ENCODE data around the gene PCSK1. TPM values are rescaled to one million over a fixed set of nuclear protein-coding genes. Genes with fewer than 3 reads are reported as not detected.

PCSK1 gene
- total RNA-seq, 1 experiment from 2014 or later = 4.5 TPM

DNA sequence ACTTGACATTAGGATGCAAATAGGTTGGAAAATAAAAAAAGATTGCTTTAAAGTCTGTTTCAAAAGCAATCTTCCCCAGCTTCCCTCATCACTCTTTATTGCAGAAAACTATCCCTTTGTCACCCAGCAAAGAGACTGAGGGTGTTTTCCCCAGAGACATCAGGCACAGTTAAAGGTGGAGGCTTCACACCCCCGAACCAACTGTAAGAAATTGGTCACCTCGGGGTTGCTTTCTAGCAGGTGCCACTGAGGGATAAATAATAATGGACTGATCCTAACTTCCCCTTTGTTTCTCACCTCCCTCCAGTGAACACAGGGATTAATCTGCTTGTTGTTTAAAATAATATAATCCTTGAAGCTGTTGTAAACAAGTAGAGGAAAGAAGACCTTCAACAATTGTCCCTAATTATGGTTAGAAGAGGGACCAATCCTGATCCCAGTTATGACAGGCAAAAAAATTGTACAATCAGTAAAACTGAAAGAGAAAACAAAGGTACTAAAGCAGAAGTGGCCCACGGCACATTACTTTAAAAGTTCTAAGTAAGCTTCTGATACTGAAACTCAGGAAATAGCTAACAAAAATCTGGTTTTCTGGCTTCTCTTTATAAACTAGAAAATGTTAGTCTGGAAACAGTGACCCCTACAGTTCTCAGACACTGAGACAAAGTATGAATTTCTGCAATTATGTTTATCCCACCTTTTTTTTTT, 6.6 kb upstream of the PCSK1 start:
- no peak overlapping the region for H3K27ac Mint-ChIP-seq
- POLR2A ChIA-PET = no interaction called here
- no peaks in the 10 kb centered on the region for H3K36me3 Mint-ChIP-seq
- no peak for TF ChIP-seq NFE2L1 (CRISPR knock-in tag; IDR thresholded peaks at IDR 0.05)
- TF ChIP-seq, protein P1, sequence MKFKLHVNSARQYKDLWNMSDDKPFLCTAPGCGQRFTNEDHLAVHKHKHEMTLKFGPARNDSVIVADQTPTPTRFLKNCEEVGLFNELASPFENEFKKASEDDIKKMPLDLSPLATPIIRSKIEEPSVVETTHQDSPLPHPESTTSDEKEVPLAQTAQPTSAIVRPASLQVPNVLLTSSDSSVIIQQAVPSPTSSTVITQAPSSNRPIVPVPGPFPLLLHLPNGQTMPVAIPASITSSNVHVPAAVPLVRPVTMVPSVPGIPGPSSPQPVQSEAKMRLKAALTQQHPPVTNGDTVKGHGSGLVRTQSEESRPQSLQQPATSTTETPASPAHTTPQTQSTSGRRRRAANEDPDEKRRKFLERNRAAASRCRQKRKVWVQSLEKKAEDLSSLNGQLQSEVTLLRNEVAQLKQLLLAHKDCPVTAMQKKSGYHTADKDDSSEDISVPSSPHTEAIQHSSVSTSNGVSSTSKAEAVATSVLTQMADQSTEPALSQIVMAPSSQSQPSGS (CRISPR knock-in tag; IDR thresholded peaks at IDR 0.05; ENCODE audit: borderline replicate concordance, low read depth) = no peak
- TF ChIP-seq JAZF1 (CRISPR knock-in tag; IDR thresholded peaks at IDR 0.05) = no peak
- no peak for TF ChIP-seq FOXP4 (CRISPR knock-in tag; IDR thresholded peaks at IDR 0.05)
- CTCF ChIA-PET = interaction anchor here (1.4 kb wide), 1 partner anchor 156 kb away, joined by 3 read pairs; no protein-coding TSS in a partner anchor
- ATAC-seq (peak; percentile 30; the same call in 1 of the 2 replicates), DNase-seq (ENCODE audit: low spot score) (no peak)
- no peak overlapping the region for H3K4me3 Mint-ChIP-seq
- peaks cover 35% of the 10 kb centered on the region for H3K4me1 Mint-ChIP-seq
- H3K27me3 Mint-ChIP-seq (ENCODE audit: low read depth) = peaks cover 12% of the 10 kb centered on the region
- H3K9me3 Mint-ChIP-seq = no peaks in the 10 kb centered on the region

- Mint-ChIP-seq H3K9me3 (no peaks in the 10 kb centered on the region), H3K27me3 (ENCODE audit: low read depth) (peaks cover 56% of the 10 kb centered on the region), H3K27ac (no peak overlapping the region), H3K36me3 (no peaks in the 10 kb centered on the region), H3K4me3 (peak overlapping the region; percentile 88), H3K4me1 (peaks cover 41% of the 10 kb centered on the region)
- POLR2A ChIA-PET = interaction anchor here (0.6 kb wide), 1 partner anchor 60 kb away, joined by 3 read pairs; no protein-coding TSS in a partner anchor
- ATAC-seq (peak; percentile 79), DNase-seq (ENCODE audit: low spot score) (peak; percentile 89)
- CTCF ChIA-PET = interaction anchor here (0.6 to 1.5 kb wide), 7 partner anchors 28 to 229 kb away, joined by 3 to 5 read pairs (median 3); no protein-coding TSS in a partner anchor
- TF ChIP-seq ZNF423 (CRISPR knock-in tag; IDR thresholded peaks at IDR 0.05) (0 out of 2 replicates have a peak, but pooled peaks have one; percentile 53), EMX1 (CRISPR knock-in tag; IDR thresholded peaks at IDR 0.05) (no peak), ZNF396 (CRISPR knock-in tag; IDR thresholded peaks at IDR 0.05; ENCODE audit: borderline replicate concordance) (no peak), CREB1 (CRISPR knock-in tag; IDR thresholded peaks at IDR 0.05) (peak; percentile 82), ZNF219 (CRISPR knock-in tag; IDR thresholded peaks at IDR 0.05; ENCODE audit: borderline replicate concordance) (peak; percentile 87; the same call in 1 of the 2 replicates), MAX (CRISPR knock-in tag; IDR thresholded peaks at IDR 0.05) (peak; percentile 45; the same call in 1 of the 2 replicates), NR2C2 (CRISPR knock-in tag; IDR thresholded peaks at IDR 0.05) (no peak), FOXP1 (CRISPR knock-in tag; IDR thresholded peaks at IDR 0.05; ENCODE audit: borderline replicate concordance) (peak; percentile 90), ZBTB21 (CRISPR knock-in tag; IDR thresholded peaks at IDR 0.05; ENCODE audit: borderline replicate concordance) (peak; percentile 76; the same call in 1 of the 2 replicates), E2F4 (CRISPR knock-in tag; IDR thresholded peaks at IDR 0.05; ENCODE audit: borderline replicate concordance, low read depth) (0 out of 2 replicates have a peak, but pooled peaks have one; percentile 28), NFYB (CRISPR knock-in tag; conservative IDR thresholded peaks at IDR 0.05; ENCODE audit: low read depth) (no peak), GABPB1 (CRISPR knock-in tag; IDR thresholded peaks at IDR 0.05) (no peak), JAZF1 (CRISPR knock-in tag; IDR thresholded peaks at IDR 0.05) (no peak), TEAD4 (CRISPR knock-in tag; IDR thresholded peaks at IDR 0.05) (peak; percentile 71; the same call in 1 of the 2 replicates), HMGA2 (CRISPR knock-in tag; IDR thresholded peaks at IDR 0.05) (no peak), USF1 (CRISPR knock-in tag; IDR thresholded peaks at IDR 0.05) (peak; percentile 65; the same call in 1 of the 2 replicates), ZNF232 (CRISPR knock-in tag; IDR thresholded peaks at IDR 0.05) (peak; percentile 84), FOXJ3 (CRISPR knock-in tag; IDR thresholded peaks at IDR 0.05; ENCODE audit: borderline replicate concordance) (no peak)
- TF ChIP-seq, protein P2, sequence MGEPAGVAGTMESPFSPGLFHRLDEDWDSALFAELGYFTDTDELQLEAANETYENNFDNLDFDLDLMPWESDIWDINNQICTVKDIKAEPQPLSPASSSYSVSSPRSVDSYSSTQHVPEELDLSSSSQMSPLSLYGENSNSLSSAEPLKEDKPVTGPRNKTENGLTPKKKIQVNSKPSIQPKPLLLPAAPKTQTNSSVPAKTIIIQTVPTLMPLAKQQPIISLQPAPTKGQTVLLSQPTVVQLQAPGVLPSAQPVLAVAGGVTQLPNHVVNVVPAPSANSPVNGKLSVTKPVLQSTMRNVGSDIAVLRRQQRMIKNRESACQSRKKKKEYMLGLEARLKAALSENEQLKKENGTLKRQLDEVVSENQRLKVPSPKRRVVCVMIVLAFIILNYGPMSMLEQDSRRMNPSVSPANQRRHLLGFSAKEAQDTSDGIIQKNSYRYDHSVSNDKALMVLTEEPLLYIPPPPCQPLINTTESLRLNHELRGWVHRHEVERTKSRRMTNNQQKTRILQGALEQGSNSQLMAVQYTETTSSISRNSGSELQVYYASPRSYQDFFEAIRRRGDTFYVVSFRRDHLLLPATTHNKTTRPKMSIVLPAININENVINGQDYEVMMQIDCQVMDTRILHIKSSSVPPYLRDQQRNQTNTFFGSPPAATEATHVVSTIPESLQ (CRISPR knock-in tag; IDR thresholded peaks at IDR 0.05) = no peak
- TF ChIP-seq, protein P1 (CRISPR knock-in tag; IDR thresholded peaks at IDR 0.05; ENCODE audit: borderline replicate concordance, low read depth) = peak; percentile 38; the same call in 1 of the 2 replicates
Measured at GRCh38 chr5:96434201-96434645, 1.2 kb upstream of the PCSK1 start.

Data from WTC11 (cell line).